Measurements from ENCODE around the gene EIF4E1B. TPM values are rescaled to one million over a fixed set of nuclear protein-coding genes. Genes with fewer than 3 reads are reported as not detected.
"Not testable (repeated sequence)": the region's sequence is repeated elsewhere in the genome, so short reads cannot be mapped to it uniquely, and the experiment has no call there.

Gene EIF4E1B
- total and polyA plus RNA-seq, 2 experiments from 2014 or later: not detected

GRCh38 chr5:176589039-176589769 lies 41.3 kb upstream of the EIF4E1B start:
- Histone ChIP-seq H3K4me1 (ENCODE audit: low read depth) (no peaks in the 10 kb centered on the region), H3K36me3 (no peaks in the 10 kb centered on the region)

GRCh38 chr5:176590035-176590717 lies 40.3 kb upstream of the EIF4E1B start:
- Histone ChIP-seq H3K27ac (no peak overlapping the region), H3K9me3 (ENCODE audit: low read depth) (peaks cover 2% of the 10 kb centered on the region), H3K27me3 (no peaks in the 10 kb centered on the region), H3K4me1 (ENCODE audit: low read depth) (no peaks in the 10 kb centered on the region), H3K4me3 (no peak overlapping the region), H3K36me3 (no peaks in the 10 kb centered on the region)
- no peak for DNase-seq (ENCODE audit: low read depth in 1 of 2, low spot score in 1 of 2)
- TF ChIP-seq CTCF (IDR thresholded peaks at IDR 0.05; ENCODE audit: low read depth, low read length): no peak

More at GRCh38 chr5:176589039-176589769, 41.3 kb upstream of the EIF4E1B start:
- Histone ChIP-seq H3K4me3 (no peak overlapping the region), H3K9me3 (ENCODE audit: low read depth) (peaks cover 2% of the 10 kb centered on the region), H3K27me3 (no peaks in the 10 kb centered on the region), H3K27ac (no peak overlapping the region)
- no peak for DNase-seq (ENCODE audit: low read depth in 1 of 2, low spot score in 1 of 2)
- TF ChIP-seq CTCF (IDR thresholded peaks at IDR 0.05; ENCODE audit: low read depth, low read length): no peak

GRCh38 chr5:176591667-176592066 lies 38.8 kb upstream of the EIF4E1B start:
- H3K27ac ChIP-seq; H3K36me3 ChIP-seq; H3K4me3 ChIP-seq; H3K4me1 ChIP-seq (ENCODE audit: low read depth); DNase-seq (ENCODE audit: low read depth in 1 of 2, low spot score in 1 of 2); H3K9me3 ChIP-seq (ENCODE audit: low read depth); H3K27me3 ChIP-seq: not testable (repeated sequence)

- no peak for TF ChIP-seq CTCF (IDR thresholded peaks at IDR 0.05; ENCODE audit: low read depth, low read length)
- Histone ChIP-seq H3K9me3 (ENCODE audit: low read depth) (no peaks in the 10 kb centered on the region), H3K36me3 (no peaks in the 10 kb centered on the region), H3K4me3 (no peak overlapping the region), H3K4me1 (ENCODE audit: low read depth) (no peaks in the 10 kb centered on the region), H3K27ac (no peak overlapping the region), H3K27me3 (no peaks in the 10 kb centered on the region)
- DNase-seq (ENCODE audit: low read depth in 1 of 2, low spot score in 1 of 2): no peak
These were observed 37.9 kb upstream of the EIF4E1B start for GRCh38 chr5:176592573-176592972.

GRCh38 chr5:176593273-176593869 lies 37.1 kb upstream of the EIF4E1B start:
- Histone ChIP-seq H3K4me3 (no peak overlapping the region), H3K36me3 (no peaks in the 10 kb centered on the region), H3K4me1 (ENCODE audit: low read depth) (no peaks in the 10 kb centered on the region), H3K27me3 (no peaks in the 10 kb centered on the region), H3K9me3 (ENCODE audit: low read depth) (no peaks in the 10 kb centered on the region), H3K27ac (no peak overlapping the region)
- no peak for DNase-seq (ENCODE audit: low read depth in 1 of 2, low spot score in 1 of 2)
- no peak for TF ChIP-seq CTCF (IDR thresholded peaks at IDR 0.05; ENCODE audit: low read depth, low read length)

- H3K4me1 ChIP-seq (ENCODE audit: low read depth): no peaks in the 10 kb centered on the region
- no peak overlapping the region for H3K4me3 ChIP-seq
- TF ChIP-seq CTCF (IDR thresholded peaks at IDR 0.05; ENCODE audit: low read depth, low read length): no peak
- no peaks in the 10 kb centered on the region for H3K9me3 ChIP-seq (ENCODE audit: low read depth)
- H3K36me3 ChIP-seq: no peaks in the 10 kb centered on the region
- no peak overlapping the region for H3K27ac ChIP-seq
- no peaks in the 10 kb centered on the region for H3K27me3 ChIP-seq
- no peak for DNase-seq (ENCODE audit: low read depth in 1 of 2, low spot score in 1 of 2)
These were observed 35.9 kb upstream of the EIF4E1B start for GRCh38 chr5:176594554-176594953.
